Jurkat, Clone E6-1 (cell line): ENCODE results near the gene RNF14.

Experiments used
- DNase-seq: peaks from one replicate; pipeline ENCODE4 v3.0.0-alpha.2; 2011; ENCODE audit warnings: low read depth, low spot score
- H3K4me3 ChIP-seq: 2 replicates; pipeline ENCODE4 v1.5.1; 2011; ENCODE audit warnings: mild to moderate bottlenecking, low read length, control low read depth, moderate library complexity

Gene RNF14

DNA sequence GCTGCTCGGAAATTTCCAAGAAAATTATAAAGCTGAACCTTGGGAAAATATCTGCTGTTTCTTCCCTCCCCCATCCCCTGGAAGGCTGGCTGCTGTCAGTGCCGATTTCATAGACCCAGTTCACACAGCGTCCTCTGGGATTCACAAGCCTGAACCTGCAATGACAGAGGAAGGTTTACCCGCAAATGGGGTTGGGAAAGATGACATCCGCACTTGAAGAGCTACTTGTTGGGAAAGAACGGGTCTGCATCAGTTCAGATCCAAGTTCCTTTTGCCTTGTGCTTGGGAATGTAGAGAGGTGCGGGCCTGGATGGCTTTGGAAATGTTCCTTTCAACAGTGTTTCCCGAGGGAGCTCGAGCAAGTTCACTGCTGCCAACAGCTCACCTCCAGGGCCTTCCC lies 24.8 kb upstream of the RNF14 start:
- no peak overlapping the region for H3K4me3 ChIP-seq
- no peak for DNase-seq

DNA sequence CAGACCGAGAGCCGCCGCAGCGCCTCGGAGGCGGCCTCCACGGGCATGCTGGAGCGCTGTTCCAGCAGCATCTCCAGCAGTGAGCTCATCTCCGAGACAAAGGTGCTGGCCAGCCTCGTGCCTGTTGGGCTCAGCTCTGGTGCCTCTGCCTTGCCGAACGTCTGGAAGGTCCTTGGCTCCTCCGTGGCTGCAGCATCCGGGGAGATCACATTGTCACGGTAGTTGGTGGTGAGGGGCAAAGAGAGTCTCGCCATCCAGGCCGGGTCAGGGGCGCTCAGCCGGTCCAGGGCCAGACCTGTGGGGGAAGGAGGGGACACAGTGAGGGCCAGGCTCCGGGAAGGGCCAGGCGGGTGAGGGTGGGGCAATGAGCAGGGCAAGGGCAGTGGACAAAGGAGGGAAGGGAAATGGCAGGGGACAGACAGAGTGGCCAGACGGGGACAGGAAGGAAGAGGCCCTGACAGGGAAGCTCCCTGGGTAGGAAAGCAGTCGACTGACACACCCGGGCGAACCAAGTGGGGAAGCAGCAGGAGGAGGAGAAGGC lies 23.3 kb upstream of the RNF14 start:
- H3K4me3 ChIP-seq, result no peak overlapping the region
- no peak for DNase-seq

DNA sequence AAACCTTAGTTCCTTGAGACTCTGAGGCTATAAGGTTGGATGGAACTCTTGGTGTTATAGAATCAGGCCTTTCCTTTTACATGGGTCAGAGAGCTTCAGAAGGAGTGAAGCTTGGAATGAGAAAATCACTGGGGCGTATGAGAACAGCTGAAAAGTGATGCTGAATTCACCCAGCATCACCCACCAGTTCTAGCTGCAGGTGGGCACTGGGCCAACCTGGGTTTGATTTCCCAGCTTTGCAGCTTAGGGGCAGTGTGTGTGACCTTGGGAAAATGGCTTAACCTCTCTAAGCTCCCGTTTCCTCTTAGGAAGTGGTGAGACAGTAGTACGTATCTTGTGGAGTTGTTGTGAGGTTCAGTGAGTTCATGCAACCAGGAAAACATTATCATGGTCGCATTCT lies 21.6 kb upstream of the RNF14 start:
- no peak for DNase-seq
- H3K4me3 ChIP-seq, result no peak overlapping the region

DNA sequence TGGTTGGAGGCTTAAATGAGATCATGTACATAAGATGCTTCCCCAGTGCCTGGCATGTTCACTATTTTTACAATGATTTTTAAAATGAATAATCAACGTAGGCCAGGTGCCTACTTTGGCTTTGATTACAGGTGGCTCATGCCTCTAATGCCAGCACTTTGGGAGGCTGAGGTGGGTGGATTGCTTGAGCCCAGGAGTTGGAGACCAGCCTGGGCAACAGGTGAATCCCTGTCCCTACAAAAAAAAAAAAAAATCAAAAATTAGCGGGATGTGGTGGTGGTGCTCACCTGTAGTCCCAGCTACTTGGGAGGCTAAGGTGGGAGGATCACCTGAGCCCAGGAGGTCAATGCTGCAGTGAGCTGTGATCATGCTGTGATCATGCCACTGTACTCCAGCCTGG lies 20.1 kb upstream of the RNF14 start:
- H3K4me3 ChIP-seq, result no peak overlapping the region
- DNase-seq, result no peak

DNA sequence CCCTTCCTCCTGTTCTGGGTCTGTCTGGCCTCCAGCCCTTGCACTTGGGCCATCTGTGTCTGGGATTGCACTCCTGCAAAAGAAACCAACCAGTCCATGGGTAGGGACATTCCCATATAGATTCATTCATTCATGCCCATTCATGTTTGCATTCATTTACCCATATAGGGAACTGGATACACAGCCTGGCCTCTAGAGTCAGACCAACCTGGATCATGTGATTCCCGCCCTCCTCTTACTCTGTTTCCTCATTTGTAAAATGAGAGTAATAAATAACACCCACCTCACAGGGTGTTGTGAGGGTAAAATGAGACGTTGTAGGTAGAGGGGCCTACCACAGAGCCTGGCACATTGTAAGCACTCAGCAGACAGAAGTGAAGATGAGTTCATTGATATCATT lies 19.4 kb upstream of the RNF14 start:
- no peak overlapping the region for H3K4me3 ChIP-seq
- DNase-seq, result no peak

DNA sequence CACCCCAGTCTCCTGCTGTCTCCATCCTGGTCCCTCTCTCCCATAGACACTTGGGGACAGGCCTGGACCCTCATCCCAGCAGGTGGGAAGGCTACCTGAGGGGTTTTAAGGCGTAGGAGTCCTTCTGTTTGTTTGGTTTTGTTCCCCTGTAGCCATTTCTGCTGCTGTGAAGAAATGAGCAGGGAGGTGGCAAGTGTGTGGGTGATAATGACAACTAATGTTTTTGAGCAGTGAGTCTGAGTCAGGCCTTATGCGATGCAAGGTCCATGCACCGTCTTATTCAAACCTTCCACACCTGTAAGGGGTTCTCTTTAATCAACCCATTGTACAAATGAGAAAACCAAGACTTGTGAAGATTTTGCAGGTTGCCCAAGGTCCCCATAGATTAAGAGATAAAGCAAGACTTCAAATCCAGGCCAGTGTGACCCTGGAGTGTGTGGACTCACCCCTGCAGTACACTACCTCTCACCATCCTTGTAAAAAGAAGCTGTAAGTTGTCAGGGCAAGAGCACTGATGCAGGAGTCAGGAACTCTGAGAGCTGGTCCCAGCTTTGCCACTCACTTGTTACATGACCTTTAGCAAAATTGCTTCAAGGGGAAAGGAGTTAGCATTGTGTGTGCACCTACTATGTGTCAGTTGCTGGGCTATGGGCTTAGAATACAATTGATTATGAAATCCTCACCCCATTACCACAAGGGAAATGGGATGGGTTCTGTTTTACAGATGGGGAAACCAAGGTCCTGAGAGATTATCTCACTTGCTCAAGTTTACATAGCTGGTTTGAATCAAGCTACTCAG lies 18.5 kb upstream of the RNF14 start:
- no peak overlapping the region for H3K4me3 ChIP-seq
- no peak for DNase-seq

DNA sequence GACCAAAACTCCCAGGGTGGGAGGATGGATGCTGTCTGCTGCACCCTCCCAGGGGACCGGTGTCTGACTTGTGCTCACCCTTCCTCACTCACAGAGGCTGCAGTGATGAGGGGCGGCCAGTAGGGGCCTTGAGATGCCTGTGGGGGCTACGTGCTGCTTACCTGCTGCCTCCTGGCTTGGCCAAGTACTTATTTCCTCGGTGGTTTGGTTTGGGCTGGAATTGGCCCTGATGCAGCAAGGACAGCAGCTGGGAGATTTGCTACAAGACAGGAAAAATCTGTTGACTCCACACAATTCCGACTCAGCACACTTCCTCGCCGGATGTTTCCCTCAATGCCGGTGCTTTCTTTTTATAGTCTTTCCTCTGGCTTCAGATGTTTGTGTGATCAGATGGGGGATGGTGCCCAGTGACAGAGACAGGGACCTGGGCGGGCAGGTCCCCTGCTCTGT lies 17.5 kb upstream of the RNF14 start:
- H3K4me3 ChIP-seq, result no peak overlapping the region
- no peak for DNase-seq

DNA sequence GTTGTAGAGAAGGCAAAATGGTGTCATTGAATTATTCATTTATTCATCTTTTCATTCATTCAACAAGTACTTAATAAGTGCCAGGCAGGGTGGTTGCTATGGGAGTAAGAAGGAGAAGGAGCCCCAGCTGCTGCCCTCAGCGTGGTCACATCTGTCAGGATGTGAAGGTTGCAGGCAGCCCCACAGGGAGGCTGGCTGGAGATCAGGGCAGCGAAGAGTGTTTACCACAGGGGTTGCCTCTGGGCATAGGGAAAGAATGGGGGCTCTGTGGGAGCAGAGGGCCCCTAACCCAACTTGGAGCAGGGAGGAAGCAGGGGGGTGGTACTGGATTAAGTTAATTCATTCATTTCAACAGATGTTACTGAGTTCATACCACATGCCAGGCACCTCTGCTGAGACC lies 16.9 kb upstream of the RNF14 start:
- no peak overlapping the region for H3K4me3 ChIP-seq
- DNase-seq, result no peak

DNA sequence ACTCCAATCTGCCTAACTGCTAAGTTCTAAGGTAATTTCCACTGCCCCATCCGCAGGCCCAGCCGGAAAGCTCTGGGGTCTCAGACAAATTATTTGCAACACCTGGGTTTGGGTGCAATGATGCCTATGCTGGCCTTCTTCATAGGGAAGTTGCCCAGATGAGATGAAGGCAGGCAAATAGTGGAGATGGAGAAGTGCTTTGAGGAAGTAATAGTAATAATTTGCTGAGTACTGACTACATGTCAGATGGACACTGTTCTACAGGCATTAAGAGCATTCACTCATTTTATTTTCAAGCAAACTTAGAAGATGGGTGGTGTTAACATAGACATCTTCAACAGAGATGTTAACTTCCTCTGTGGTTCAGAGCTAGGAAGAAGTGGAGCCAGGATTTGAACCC lies 14.7 kb upstream of the RNF14 start:
- no peak overlapping the region for H3K4me3 ChIP-seq
- no peak for DNase-seq

DNA sequence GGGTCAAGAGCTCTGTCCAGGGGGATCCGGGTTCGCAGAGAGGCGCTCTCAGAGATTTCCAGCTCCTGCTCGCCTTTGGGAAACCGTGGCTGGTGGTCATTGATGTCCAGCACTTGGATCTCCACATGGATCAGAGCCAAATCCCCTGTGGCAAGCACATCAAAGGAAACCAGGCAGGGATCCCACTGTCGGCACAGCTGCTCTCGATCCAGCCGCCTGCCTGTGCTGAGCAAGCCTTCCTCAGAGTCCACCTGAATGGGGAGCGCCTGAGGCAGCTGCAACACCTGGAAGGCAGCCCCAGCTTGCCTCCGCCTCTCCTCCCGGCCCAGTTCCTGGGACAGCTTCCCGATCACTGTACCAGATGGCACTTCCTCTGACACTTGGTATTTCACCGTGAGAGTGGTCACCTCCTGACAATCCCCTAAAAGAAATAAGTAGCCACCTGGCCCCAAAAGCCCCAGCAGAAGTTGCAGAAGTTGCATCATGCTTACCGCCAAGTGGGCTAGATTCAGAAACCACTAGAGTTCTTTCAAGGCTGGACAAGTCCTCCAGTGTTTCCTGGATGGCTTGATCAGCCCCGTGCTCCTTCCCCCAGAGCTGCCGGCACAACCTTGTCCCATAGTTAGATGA lies 11.4 kb upstream of the RNF14 start:
- no peak for DNase-seq

DNA sequence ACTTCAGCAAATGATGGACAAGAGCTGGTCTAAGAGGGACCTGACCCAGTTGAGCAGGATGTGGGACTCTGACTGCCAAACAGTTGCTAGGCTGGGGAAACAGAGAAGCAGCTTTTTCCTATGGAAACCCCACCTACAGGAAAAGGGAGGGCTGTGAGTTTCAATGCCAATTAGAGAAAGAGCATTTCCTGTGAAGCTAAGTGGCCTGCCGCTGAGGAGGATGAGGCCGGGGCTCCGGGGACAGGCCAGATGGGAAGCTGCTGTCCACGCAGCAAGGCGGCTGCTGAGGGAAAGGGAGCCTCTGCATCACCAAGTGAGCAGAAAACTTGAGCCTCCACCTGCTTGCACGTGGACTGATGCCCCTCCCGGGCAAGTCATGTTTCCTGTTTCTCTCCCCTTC lies 10.8 kb upstream of the RNF14 start, which contains the start of gene PCDH12:
PCDH12 (minus strand) TSS at position 90 of the 400 bp plus-strand sequence. CDS start 351 bp downstream, outside the sequence.
- peak within 1 kb of the TSS; percentile 40 for H3K4me3 ChIP-seq
- DNase-seq, result peak; percentile 70

More for the DNA sequence above, 11.4 kb upstream of the RNF14 start:
- H3K4me3 ChIP-seq, result peak overlapping the region; percentile 40; the same call in 1 of the 2 replicates

DNA sequence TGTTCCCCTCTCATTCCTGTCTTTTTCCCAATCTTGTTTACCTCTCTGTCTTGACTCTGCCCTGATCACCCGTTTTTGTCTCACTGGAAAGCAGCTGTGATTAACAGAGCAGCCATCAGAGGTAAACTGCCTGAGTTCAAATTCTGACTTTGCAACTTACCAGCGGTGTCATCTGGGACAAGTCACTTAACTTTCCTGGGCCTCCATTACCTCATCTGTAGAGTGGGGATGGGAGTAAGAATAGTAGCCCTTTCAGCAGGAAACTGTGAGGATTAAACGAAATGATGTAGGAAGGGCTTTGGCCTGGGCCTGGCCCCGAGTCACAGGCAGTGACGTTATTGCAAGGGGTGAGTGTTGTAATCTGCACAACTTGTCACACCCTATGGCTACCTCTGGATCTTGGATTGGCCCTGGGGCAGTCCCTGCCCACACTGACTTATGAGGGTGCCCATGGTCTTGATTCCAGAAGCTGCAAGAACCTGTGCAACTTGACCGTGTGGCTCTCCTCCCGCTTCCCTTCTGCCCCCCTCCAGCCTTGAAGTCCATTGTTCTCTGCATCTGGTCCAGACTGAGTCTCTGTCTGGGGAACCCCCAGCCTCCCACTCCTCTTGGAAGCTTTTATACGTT lies 10.2 kb upstream of the RNF14 start:
- peak overlapping the region; percentile 40 for H3K4me3 ChIP-seq
- DNase-seq, result no peak

DNA sequence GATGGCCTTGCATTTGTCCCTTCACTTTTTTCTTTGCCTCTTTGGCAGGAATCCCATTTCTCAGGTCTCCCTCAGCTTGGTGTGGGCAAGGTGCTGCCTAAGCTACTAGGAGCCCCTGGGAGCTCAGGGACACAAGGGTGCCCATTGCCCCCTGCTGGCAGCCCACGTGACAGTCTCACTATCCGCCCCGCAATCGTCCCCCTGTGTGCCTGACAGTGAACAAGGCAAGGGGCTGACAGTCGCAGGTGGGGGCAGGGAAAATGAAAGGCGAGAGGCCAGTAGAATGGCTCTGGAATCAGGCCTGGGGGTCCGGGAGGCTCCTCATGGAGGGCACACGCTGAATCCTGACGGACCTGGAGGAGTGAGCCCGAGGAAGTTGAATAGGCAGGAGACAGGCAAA lies 8.9 kb upstream of the RNF14 start:
- no peak overlapping the region for H3K4me3 ChIP-seq
- DNase-seq, result no peak

DNA sequence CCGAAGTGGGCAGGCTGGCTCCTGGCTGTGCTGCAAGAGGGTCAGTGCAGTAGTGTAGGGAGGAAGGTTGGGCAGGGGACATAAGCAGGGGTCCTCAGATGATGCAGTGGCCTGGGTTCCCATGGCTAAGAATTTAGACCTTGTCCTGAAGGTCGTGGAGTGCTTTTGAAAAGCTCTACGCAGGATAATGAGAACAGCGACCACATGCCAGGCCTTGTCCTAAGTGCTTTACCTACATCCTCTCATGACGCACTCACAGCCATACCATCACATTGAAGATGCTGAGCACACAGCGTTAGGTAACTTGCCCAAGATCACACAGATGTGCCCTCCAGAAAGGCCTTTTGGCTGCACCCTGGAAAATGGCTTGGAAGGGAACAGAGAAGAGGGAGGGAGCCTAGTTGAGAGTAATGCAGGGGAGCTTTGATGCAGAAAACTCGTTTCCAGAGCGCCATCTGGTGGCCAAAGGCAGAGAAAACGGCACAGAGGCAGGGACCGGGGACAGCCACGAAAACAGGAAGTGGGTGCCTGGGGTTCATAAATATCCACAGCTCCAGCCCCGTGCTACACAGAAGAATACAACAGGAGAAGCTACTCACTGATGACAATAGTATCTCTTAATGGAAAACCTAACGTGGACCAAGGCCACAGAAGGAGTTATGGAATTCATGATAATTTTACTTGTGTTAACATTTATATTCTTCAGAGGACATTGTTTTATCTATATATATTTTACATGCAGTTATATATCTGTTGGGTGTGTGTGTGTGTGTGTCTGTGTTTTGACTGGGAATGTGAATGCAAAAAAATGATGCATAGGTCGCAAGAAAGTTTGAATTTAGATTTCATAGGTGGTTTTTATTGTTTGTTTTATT lies 8.2 kb upstream of the RNF14 start:
- peak; percentile 83 for DNase-seq

DNA sequence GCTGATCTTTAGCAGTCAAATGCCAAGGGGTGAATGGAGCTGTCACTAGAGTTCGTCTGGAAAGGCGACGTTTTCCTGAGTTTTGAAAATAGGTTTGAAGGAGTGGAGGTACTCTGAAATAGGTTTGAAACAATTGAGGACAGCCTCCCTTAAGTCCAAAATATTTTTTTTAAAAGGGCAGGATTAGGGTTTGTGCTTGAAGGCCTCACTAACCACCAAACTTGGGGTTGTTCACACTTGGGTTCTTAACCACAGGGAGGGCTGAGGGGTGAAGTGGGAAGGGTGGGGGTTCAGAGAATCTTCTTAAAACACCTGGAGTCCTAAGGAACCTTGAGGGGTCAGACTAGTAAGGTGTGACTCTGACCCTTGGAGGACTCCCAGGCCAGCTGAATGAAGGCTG lies 7.4 kb upstream of the RNF14 start:
- no peak for DNase-seq
- H3K4me3 ChIP-seq, result no peak overlapping the region

More for the DNA sequence above, 8.2 kb upstream of the RNF14 start:
- H3K4me3 ChIP-seq, result no peak overlapping the region

DNA sequence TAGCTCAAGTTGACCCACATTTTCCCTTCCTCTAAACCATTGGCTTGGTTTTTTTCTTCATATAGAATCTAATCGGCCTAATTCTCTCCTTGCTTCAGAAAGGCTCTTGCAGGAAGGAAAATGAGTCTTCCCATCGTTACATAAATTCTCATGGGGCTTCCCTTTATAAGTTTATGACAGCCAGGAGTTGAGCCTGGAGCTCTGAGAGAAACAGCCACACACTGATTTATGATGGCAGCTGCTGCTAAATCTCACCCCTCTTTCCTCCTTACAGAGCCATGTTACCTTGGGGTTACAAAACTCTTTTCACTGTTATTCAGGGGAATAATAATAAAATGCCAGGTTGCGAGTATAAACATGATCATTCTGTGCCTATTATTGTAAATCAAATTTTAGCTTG lies 5.2 kb upstream of the RNF14 start:
- no peak overlapping the region for H3K4me3 ChIP-seq

DNA sequence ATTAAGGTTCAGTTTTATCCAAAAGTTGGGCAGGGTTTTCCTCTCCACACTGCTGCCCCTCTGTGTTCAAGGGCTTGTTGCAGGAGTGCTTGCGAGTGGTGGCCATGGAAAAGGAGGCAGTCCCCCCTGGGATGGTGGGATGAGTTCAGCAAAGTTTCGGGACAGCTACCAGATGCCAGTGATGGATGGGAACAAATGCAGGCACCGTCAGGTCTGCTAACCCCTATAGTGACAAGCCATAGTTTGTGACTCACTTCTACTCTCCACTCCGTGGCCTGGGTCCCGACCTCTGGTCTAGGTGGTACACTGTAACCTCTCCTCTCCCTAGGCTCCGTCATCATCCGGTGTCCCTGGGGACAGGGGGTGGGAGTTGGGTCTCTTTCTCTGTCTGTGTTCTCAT lies 3.8 kb upstream of the RNF14 start:
- DNase-seq, result no peak
- H3K4me3 ChIP-seq, result no peak overlapping the region

More for the DNA sequence above, 5.2 kb upstream of the RNF14 start:
- DNase-seq, result no peak

DNA sequence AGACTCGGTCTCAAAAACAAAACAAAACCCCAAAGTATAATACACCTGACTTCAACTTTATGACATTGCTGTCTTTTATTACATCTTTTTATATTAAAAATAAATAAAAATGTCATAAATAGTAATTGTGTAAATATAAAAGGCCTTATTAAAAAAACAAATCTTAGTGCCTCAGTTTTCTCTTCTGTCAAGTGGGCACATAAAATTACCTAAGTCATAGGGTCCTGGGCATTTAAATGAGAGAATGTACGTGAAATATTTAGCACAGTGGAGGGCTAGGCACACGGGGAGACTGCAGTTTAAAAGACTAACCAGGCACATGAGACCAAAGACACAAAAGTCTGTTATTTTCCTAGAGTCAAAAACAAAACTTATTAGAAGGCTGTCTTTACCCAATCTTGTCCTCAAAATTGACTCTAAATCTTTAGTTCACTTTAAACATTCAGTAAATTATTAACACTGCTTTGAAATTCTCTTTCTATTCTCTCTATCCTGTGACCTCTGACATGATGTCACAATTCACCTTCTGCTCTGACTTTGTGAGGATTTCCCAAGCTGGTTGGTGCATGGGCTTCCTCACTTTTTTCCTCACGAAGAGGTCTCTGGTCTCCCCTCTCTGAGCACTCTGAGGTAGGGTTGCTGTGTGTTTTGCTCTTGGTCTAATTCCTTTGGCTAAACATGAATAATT lies 2.5 kb upstream of the RNF14 start:
- H3K4me3 ChIP-seq, result no peak overlapping the region

DNA sequence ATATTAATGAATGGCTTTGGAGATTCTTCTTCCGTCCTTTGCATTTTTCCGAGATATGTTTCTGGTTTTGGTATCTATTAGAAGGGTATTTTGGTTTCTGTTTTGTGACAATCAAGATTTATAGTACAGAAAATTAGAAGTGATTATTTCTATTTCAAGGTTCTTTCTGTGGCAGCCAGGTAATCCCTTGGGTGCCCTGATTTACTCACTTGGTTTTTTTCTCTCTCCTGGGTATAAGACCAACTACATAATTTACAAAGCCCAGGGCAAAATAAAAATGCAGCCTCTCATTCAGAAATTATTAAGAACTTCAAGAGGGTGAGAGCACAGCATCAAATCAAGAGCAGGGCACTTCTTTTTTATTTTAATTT lies 2.0 kb upstream of the RNF14 start:
- no peak overlapping the region for H3K4me3 ChIP-seq
- no peak for DNase-seq

More for the DNA sequence above, 2.5 kb upstream of the RNF14 start:
- no peak for DNase-seq
